Endothelial cell of umbilical vein (primary cell): ENCODE results near the gene KCNK1. TPM values are rescaled to one million over a fixed set of nuclear protein-coding genes. Genes with fewer than 3 reads are reported as not detected.

Experiments
- BruUV-seq: library from RNA; stranded (reverse); fragments of 400-500 nt; replicated peaks from 2 replicates; lab custom pipeline; 2021; lab: Mats Ljungman, UMichigan
- CTCF ChIA-PET: fragments of 300-600, 350-600 bp; sonication (Branson Sonifier 250); formaldehyde crosslinking; loops from one replicate; lab custom pipeline; 2021; ENCODE audit warnings: antibody characterized with exemption, inconsistent platforms; lab: Charles Lee
- POLR2A ChIA-PET: fragments of 300-600, 350-600 bp; sonication (Branson Sonifier 250); formaldehyde crosslinking; loops from one replicate; lab custom pipeline; 2021; ENCODE audit warnings: antibody characterized with exemption, inconsistent platforms; lab: Charles Lee
- DNase-seq: peaks from one replicate; pipeline ENCODE4 v3.0.0-alpha.2; 2011; ENCODE audit warnings: low read depth, low spot score
- FAIRE-seq: peaks from 2 replicates; lab custom pipeline; 2011; peaks lifted over from hg19 to GRCh38; lab: Jason Lieb, UNC
- H2AFZ ChIP-seq: 2 replicates; pipeline ENCODE4 v1.6.0; 2012; ENCODE audit warnings: low read depth, low read length, control low read depth, inconsistent platforms
- H3K27ac ChIP-seq: 2 replicates; pipeline ENCODE4 v1.5.1; 2011; ENCODE audit warnings: low read depth, mild to moderate bottlenecking, control low read depth, low read length, moderate library complexity; ENCODE audit not compliant: insufficient read depth
- H3K27me3 ChIP-seq, 2 experiments: 2 replicates each; pipeline versions ENCODE4 v1.6.0 to v1.6.1; 2011; ENCODE audit warnings: low read length in 2 of 2, mixed read lengths in 1 of 2; ENCODE audit not compliant: control insufficient read depth in 2 of 2, insufficient read depth in 2 of 2
- H3K36me3 ChIP-seq, 2 experiments: 2 replicates in 1 of 2; 3 replicates in 1 of 2; pipeline ENCODE4 v1.5.1; 2011; ENCODE audit warnings: low read length in 2 of 2, mild to moderate bottlenecking in 1 of 2, moderate library complexity in 1 of 2; ENCODE audit not compliant: control insufficient read depth in 2 of 2, insufficient read depth in 2 of 2; ENCODE audit errors: extremely low read depth in 1 of 2
- H3K4me1 ChIP-seq: 3 replicates; pipeline ENCODE4 v1.5.1; 2011; ENCODE audit warnings: mild to moderate bottlenecking, low read length; ENCODE audit not compliant: control insufficient read depth, insufficient read depth; ENCODE audit errors: extremely low read depth
- H3K4me2 ChIP-seq: 2 replicates; pipeline ENCODE4 v1.6.1; 2011; ENCODE audit warnings: low read length, control low read depth, mixed read lengths; ENCODE audit not compliant: insufficient read depth
- H3K4me3 ChIP-seq, 3 experiments: fragments of 200-600 bp in 1 of 3; sonication (generic), shearing (Covaris generic) in 1 of 3; replicated peaks in 1 of 3; 2 replicates each; pipeline ENCODE4 v1.5.1; 2011 to 2016; ENCODE audit warnings: control low read depth in 3 of 3, low read length in 3 of 3, mild to moderate bottlenecking in 2 of 3, inconsistent platforms in 1 of 3, low read depth in 1 of 3, moderate library complexity in 1 of 3; ENCODE audit not compliant: insufficient read depth in 1 of 3
- H3K79me2 ChIP-seq: 2 replicates; pipeline ENCODE4 v1.6.0; 2012; ENCODE audit warnings: low read length, inconsistent platforms; ENCODE audit not compliant: control insufficient read depth, insufficient read depth
- H3K9ac ChIP-seq: replicated peaks from 2 replicates; pipeline ENCODE3; 2011; ENCODE audit warnings: low read length, control low read depth; ENCODE audit not compliant: insufficient read depth; ENCODE audit errors: extremely low read depth
- H3K9me1 ChIP-seq: replicated peaks from 3 replicates; pipeline ENCODE4 v1.6.0; 2011; ENCODE audit warnings: mild to moderate bottlenecking, low read length; ENCODE audit not compliant: control insufficient read depth, insufficient read depth; ENCODE audit errors: extremely low read depth
- H3K9me3 ChIP-seq: replicated peaks from 2 replicates; pipeline ENCODE4 v1.5.1; 2012; ENCODE audit warnings: low read length, inconsistent platforms; ENCODE audit not compliant: control insufficient read depth, insufficient read depth
- H4K20me1 ChIP-seq: replicated peaks from 2 replicates; pipeline ENCODE3; 2011; ENCODE audit warnings: mild to moderate bottlenecking, low read length; ENCODE audit not compliant: control insufficient read depth, insufficient read depth; ENCODE audit errors: extremely low read depth
- CTCF ChIP-seq, 2 donors: IDR thresholded peaks; 1 replicate in 1 of 2; 2 replicates in 1 of 2; pipeline ENCODE4 v1.5.1; 2011; ENCODE audit warnings: low read length in 2 of 2, mild to moderate bottlenecking in 2 of 2, moderate library complexity in 2 of 2, control low read depth in 1 of 2, inconsistent platforms in 1 of 2, low read depth in 1 of 2; ENCODE audit not compliant: insufficient read depth in 1 of 2; ENCODE audit errors: extremely low read depth in 1 of 2
- EZH2 ChIP-seq: IDR thresholded peaks from 2 replicates; pipeline ENCODE4 v1.6.1; 2012; ENCODE audit warnings: borderline replicate concordance, low read depth, mild to moderate bottlenecking, moderate library complexity, low read length, inconsistent platforms; ENCODE audit not compliant: severe bottlenecking
- FOS ChIP-seq: IDR thresholded peaks from 2 replicates; pipeline ENCODE4 v1.6.1; 2011; ENCODE audit warnings: mild to moderate bottlenecking, low read length, moderate library complexity, borderline replicate concordance; ENCODE audit not compliant: insufficient read depth
- GATA2 ChIP-seq: IDR thresholded peaks from 2 replicates; pipeline ENCODE4 v1.7.0; 2011; ENCODE audit warnings: low read depth, mild to moderate bottlenecking, moderate library complexity, mixed read lengths, low read length; ENCODE audit not compliant: insufficient read length, insufficient read depth
- JUN ChIP-seq: IDR thresholded peaks from 2 replicates; pipeline ENCODE4 v1.6.1; 2011; ENCODE audit warnings: borderline replicate concordance, low read depth; ENCODE audit not compliant: insufficient read length, insufficient read depth
- MAX ChIP-seq: IDR thresholded peaks from 2 replicates; pipeline ENCODE4 v1.6.1; 2011; ENCODE audit not compliant: insufficient read depth, insufficient read length
- MYC ChIP-seq: IDR thresholded peaks from one replicate; pipeline ENCODE4 v1.6.1; 2011; ENCODE audit warnings: mild to moderate bottlenecking, low read depth, low read length
- POLR2A ChIP-seq: IDR thresholded peaks from 2 replicates; pipeline ENCODE4 v1.6.1; 2012; ENCODE audit warnings: low read depth, mild to moderate bottlenecking, control low read depth, low read length
- POLR2AphosphoS5 ChIP-seq: IDR thresholded peaks from 2 replicates; pipeline ENCODE4 v1.6.1; 2012; ENCODE audit warnings: low read depth, mild to moderate bottlenecking, control low read depth, low read length, moderate library complexity; ENCODE audit not compliant: insufficient read depth
- dilution Hi-C: fragments of 300-500 bp; cut with MboI; formaldehyde crosslinking; loops from one replicate; pipeline ENCODE4 v1.15.0; 2019; ENCODE audit warnings: low sequenced_read_pairs; ENCODE audit not compliant: extremely low pct_ligation_motif_present
- intact Hi-C: fragments of 100-400 bp; cut with micrococcal nuclease; formaldehyde crosslinking; loops from one replicate; pipeline ENCODE4 v1.10.0; 2022
- polyA plus RNA-seq, 4 experiments: library from polyadenylated mRNA; depleted of rRNA in 3 of 4; stranded (reverse) in 3 of 4; unstranded in 1 of 4; fragments of >200 nt; gene quantifications; 2 replicates each; pipeline versions ENCODE4 v1.2.1 to v1.2.3, GENCODE V29; 2011 to 2012; ENCODE audit warnings: missing spikeins in 1 of 4
- total RNA-seq: library from RNA; stranded (reverse); gene quantifications from 2 replicates; pipeline ENCODE4 v1.2.3, GENCODE V29; 2021

Gene KCNK1
- total and polyA plus RNA-seq, 2 donors (not counting 3 experiments of a cell fraction or from before 2014, with no cell fraction given) = 0.83 to 2.8 TPM

GRCh38 chr1:233664804-233665574 lies 51.1 kb downstream of the KCNK1 start:
- no peaks in the 10 kb centered on the region for H3K4me1 ChIP-seq
- no peaks in the 10 kb centered on the region for H3K9me3 ChIP-seq
- no peaks in the 10 kb centered on the region for H3K36me3 ChIP-seq
- H3K4me2 ChIP-seq = no peak overlapping the region
- no peaks in the 10 kb centered on the region for H3K9me1 ChIP-seq
- H3K4me3 ChIP-seq = no peak overlapping the region
- no peaks in the 10 kb centered on the region for H3K79me2 ChIP-seq
- H4K20me1 ChIP-seq = no peaks in the 10 kb centered on the region
- intact Hi-C loops = no loop called here
- CTCF ChIA-PET = no interaction called here
- H3K27ac ChIP-seq = no peak overlapping the region
- no peak overlapping the region for H3K9ac ChIP-seq
- H2AFZ ChIP-seq = no peak overlapping the region
- BruUV-seq = no TSS peak
- TF ChIP-seq MYC = no peak
- TF ChIP-seq FOS = no peak
- TF ChIP-seq EZH2 = no peak
- TF ChIP-seq GATA2 = no peak
- no peak for TF ChIP-seq POLR2A
- TF ChIP-seq POLR2AphosphoS5 = no peak
- no peak for TF ChIP-seq MAX
- no peak for TF ChIP-seq JUN
- no peak for TF ChIP-seq CTCF (IDR thresholded peaks at IDR 0.05; ENCODE audit: extremely low read depth in 1 of 2, insufficient read depth in 1 of 2, low read depth in 1 of 2, low read length in 2 of 2)
- dilution Hi-C loops = no loop called here
- POLR2A ChIA-PET = no interaction called here
- FAIRE-seq (no peak), DNase-seq (no peak)
- no peaks in the 10 kb centered on the region for H3K27me3 ChIP-seq
